ENCODE measurements around the gene MMAA.

- TF ChIP-seq POLR2AphosphoS5 (IDR thresholded peaks at IDR 0.05; ENCODE audit: low read depth), result no peak
- TF ChIP-seq, protein P1, sequence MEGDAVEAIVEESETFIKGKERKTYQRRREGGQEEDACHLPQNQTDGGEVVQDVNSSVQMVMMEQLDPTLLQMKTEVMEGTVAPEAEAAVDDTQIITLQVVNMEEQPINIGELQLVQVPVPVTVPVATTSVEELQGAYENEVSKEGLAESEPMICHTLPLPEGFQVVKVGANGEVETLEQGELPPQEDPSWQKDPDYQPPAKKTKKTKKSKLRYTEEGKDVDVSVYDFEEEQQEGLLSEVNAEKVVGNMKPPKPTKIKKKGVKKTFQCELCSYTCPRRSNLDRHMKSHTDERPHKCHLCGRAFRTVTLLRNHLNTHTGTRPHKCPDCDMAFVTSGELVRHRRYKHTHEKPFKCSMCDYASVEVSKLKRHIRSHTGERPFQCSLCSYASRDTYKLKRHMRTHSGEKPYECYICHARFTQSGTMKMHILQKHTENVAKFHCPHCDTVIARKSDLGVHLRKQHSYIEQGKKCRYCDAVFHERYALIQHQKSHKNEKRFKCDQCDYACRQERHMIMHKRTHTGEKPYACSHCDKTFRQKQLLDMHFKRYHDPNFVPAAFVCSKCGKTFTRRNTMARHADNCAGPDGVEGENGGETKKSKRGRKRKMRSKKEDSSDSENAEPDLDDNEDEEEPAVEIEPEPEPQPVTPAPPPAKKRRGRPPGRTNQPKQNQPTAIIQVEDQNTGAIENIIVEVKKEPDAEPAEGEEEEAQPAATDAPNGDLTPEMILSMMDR (IDR thresholded peaks at IDR 0.05; ENCODE audit: insufficient read depth, low read length), result no peak
Observed at GRCh38 chr4:145583191-145584055, 35.8 kb upstream of the MMAA start.
